Measurements from ENCODE around the gene DSCAM.

DSCAM gene

DNA sequence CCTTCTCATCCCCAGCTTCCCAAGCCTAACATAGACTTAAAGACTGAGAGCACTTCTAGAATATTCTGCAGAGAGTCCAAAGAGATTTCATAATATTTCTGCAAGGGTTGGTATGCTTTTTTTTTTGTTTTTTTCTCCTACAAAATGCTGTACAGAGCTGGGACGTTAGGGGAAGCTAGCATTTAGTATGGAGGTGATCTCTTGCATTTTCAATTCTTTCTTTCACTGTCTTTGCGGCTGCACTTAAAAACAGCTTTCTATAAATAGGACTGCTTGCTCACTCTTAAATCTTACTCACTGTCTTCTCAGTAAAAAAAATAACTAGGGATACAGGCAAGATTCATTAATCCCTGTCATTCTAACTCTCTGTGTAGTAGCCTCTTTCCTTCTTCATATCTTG, 7.4 kb downstream of the DSCAM start:
- DNase-seq = no peak

- no peak for DNase-seq
These were observed 9.5 kb downstream of the DSCAM start for GRCh38 chr21:40837456-40837855.

GRCh38 chr21:40835184-40835694, 11.7 kb downstream of the DSCAM start:
- DNase-seq = no peak

DNA sequence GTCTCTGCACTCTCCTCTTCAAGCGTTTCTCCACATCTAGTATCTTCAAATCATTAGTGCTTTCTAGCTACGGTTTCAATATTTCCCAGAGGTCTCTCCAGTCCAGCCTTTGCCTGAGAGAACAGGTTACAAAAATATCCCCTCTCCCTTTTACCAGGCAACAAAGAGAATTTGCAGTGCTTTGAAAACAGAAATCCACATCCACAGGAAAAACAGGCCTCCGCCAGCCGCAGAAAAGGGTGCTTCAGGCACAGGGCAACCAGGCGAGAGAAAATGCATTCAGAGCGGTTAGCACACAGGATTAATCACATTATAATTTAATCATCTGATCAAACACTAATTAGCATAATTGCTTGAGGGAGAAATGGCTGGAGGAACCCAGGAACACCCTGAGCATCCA, 13.8 kb downstream of the DSCAM start:
- DNase-seq = no peak

DNA sequence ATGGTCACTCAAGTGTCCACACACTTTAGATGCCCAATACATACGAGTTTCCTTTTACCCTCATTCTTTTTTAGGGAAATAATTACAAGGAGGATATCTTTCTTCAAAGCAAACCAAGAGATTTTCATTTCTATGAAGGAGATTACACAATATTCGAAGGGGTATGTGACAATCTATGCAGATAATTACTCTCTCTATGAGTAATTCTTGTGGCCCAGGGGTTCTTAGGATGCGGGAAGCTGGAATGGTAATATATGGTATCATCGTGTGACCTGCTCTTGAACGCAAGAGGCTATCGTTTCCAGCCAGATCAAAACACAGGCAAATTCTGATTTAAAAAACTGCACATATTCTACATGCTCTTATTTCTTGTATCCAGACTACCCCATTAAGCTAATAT, 14.6 kb downstream of the DSCAM start:
- no peak for DNase-seq

DNA sequence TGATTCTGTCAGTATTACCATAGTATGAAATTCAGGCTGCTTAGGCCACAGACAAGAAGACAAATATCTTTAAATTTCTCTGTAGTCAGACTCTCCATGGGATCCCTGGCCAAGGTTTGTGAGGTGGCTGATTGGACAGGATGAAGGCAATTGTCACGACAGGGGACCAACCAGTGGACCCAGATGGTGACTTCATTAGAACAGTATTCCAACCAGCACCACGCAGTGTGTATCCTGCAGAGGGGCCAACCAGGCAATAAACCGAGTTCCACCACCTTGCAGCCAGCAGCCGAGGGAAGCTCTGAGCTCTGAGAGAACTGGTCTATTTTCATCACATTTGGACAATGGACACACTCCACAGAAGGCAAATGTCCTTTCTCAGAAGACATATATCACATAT, 16.1 kb downstream of the DSCAM start:
- no peak for DNase-seq

GRCh38 chr21:40829791-40830190, 17.2 kb downstream of the DSCAM start:
- no peak for DNase-seq

DNA sequence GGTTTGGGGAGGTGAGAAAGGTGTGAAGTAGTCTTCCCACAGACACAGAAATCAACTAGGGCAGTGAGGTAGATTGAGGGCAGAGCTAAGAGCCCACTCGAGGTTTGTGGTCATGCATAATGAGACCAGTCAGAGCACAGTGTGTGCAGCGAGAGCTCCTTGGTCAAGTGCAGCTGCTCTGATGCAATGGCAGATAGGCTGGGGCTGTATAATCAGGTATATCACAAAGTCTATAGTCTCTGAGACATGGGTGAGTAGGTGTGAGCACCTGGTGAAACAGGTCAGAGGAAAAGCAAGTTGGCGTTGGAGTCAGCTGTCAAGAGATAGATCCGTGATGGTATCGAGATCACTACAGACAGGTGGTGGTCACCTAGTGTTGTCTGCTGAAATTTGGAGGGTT, 17.6 kb downstream of the DSCAM start:
- no peak for DNase-seq

DNA sequence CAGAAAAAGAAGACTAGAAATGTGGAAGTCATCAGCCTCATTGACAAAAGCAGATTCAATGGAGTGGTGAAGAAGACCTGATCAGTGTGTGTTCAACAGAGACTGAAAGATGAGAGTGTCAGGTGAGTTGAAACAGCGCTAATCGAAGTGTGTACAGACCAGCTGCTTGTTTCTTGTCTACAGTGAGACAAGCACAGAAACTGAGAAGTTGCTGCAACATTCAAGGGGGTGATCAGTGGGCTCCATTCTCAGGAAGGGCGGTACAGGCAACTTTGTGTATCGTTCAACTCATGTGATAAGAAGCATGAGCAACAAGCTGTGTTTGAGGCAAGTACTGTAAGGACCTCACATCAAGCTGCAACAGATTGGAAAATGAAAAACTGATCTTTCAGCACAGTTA, 19.4 kb downstream of the DSCAM start:
- DNase-seq = no peak

DNA sequence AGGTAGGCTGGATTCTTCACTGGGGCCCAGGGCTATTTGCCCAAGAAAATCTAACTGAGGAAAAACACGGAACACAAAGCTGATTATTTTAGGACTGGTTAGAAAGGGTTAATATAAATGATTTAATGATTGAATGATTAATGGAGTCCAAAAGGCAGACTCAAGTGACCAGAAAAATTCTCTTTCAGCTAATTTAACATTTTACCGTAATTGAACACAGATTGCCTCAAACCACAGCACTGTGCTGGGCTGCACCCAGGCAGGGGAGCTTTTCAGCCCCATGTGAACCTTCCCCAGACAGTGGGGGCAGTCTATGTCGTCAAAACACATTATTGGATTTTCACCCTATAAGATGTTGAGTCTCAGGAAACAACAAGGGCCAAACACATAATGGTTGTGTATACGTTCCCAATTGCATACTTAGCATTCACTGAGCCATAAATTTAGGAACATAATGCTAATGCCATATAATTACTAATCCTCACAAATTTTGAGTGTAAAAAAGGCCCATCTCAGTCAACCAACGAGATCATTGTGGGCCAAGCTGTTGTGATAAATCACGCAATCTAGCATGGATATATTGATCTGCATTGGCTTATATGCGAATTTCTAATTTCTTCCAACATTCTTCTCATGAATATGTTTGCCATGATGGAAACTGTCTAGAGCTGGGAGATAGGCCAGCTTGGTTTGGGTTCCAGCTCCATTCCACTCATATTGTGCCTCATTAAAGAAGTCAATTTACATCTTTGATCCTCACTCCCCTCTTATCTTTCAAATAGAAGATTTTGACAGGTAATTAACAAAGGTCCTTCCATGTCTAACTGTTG, 27.7 kb downstream of the DSCAM start:
- no peak for DNase-seq

- no peak for DNase-seq
These were observed 33.0 kb downstream of the DSCAM start for GRCh38 chr21:40813918-40814317.

DNA sequence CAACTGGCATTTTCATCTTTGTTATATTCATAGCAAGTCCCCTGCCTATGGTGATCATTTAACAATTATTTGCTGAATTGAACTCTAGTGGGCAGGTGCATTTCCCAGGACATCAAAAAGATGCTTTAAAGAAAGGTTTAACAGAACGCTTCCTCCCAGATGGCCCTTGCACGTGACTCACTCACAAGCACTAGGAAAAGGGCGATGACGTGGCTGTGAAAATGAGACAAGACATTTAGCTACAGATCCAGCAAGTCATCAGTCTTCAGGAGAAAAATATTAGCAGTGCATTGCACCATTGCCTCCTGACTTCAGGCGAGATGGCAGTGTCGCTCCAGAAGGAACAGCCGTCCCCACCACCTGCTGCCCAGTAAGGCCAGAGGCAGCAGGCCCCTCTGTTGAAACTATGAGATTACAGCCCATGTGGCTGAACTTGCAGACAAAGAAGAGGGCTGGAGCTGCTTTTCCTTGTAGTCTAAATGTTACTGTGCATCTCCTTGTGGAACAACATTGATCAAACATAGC, 37.2 kb downstream of the DSCAM start:
- DNase-seq = no peak

GRCh38 chr21:40803101-40803500, 43.9 kb downstream of the DSCAM start:
- DNase-seq = no peak

GRCh38 chr21:40800126-40800525, 46.8 kb downstream of the DSCAM start:
- no peak for DNase-seq

- DNase-seq = no peak
These were observed 49.1 kb downstream of the DSCAM start for GRCh38 chr21:40797891-40798290.

DNA sequence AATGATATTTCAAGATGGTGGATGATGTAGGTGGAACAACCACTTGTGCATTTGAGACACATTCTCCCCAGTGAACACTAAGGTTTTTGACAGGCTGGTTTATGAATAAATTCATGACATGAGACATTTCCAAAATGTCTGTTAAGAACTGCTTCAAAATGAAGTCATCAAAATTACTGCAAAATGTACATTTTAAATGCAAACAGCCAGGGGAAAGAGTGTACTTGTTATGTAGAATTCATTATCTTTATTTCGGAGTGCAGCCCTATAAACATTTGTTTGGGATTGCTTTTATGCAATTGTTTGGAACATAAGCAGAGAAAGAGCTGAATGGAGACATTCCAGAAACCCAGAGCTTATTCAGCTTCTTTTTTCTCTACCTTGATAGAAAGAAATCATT, 49.5 kb downstream of the DSCAM start:
- DNase-seq = no peak

- DNase-seq = no peak
These were observed 50.5 kb downstream of the DSCAM start for GRCh38 chr21:40796464-40796863.

GRCh38 chr21:40795313-40795712, 51.6 kb downstream of the DSCAM start:
- no peak for DNase-seq

DNA sequence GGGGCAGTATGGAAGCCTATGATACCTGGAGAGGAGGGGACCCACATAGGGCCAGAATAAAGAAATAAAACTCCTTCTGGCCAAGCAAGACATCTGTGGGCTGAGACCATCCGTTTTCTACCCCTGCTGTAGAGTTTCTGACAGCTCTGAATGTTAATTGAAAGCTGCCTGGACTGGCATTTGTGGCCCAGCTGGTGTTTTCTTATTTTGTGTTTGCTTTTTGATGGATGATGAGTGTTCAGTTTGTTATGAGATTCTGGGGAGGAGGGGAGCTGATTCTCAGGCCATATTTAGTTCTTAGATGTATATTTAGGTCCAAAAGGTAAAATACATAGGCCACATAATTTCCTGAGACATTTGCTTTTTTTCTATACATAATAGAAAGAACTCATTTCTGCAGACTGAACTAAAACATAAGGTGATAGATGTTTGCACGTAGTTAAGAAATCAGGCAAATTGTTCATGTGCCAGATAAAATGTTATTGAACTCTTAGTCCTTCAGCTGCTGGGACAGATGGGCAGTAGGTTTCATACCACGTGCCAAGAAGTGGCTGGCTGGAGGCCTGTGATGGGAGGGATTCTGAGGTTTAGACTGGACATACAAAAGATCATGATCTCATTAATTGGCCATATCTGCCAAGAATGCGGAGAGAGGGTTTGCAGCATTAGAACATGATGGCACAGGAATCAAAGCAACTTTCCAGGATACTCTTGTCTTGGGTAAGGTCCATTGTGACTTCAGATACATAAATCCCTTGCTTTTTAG, 54.1 kb downstream of the DSCAM start:
- no peak for DNase-seq

DNA sequence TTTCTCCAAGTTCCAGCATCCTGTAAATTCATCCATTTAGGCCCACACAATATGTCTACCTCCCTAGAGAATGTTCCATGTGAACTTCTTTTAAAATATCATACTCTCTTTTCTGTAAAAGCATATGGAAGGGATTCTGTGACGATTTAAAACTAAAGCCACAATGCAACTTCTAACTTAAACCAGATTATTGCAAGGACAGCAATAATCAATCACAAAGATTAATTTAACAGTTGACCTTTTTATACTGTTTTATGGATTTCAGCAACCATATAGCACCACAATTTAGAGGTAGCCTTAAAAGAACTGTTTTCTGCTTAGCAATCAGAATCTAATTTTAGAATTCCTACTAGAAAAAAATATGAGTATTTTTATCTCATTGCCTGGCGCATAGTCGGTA, 58.3 kb downstream of the DSCAM start:
- DNase-seq = no peak

- DNase-seq = no peak
These were observed 63.6 kb downstream of the DSCAM start for GRCh38 chr21:40783404-40783803.

- no peak for DNase-seq
These were observed 76.4 kb downstream of the DSCAM start for GRCh38 chr21:40770435-40771055.

DNA sequence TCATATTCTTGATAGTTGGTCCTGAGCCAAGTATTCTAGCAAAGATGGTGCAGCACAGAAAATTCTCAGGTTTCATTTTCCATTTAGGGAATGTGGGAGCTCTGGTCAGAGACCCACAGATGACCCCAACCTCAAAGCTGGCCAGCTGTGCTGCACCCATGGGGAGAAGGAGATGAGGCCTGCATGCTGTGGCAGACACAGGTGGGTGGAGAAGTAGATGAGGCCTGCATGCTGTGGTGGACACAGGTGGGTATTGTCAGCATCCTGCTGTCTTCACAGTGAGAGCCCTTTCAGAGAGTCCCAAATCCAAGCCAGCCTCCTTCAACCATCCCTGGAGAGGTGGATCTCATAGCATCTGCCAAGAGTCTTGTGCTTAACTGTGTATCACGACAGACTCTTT, 77.7 kb downstream of the DSCAM start:
- DNase-seq = peak; percentile 18

DNA sequence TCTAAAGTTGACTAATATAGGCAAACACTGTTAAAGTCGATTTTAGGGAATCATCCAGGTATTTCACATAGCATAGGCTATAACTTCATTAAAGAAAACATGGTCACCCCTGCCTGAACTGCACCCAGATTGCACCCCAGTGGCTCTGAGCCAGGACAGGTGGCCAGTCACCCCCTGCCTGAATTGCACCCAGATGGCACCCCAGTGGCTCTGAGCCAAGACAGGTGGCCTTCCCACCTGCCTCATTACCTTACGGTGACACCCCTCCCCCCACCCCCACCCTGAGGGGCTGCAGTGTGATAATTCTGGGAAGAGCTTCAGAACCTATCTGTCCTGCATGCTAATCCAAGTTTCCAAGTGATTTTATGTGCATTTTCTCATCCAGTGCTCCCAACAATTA, 78.9 kb downstream of the DSCAM start:
- DNase-seq = peak; percentile 83
